DOHH2 (cell line): ENCODE data around the gene SUPT7L.

Experiments
- CTCF ChIP-seq: fragments of 200-600 bp; sonication (generic); IDR thresholded peaks from one replicate; pipeline ENCODE4 v1.5.1; 2014; ENCODE audit warnings: antibody characterized with exemption, mild to moderate bottlenecking, low read depth, low read length; ENCODE audit not compliant: poor library complexity, severe bottlenecking
- EZH2phosphoT487 ChIP-seq: fragments of 200-600 bp; sonication (generic); IDR thresholded peaks from 2 replicates; pipeline ENCODE4 v1.6.1; 2017; ENCODE audit warnings: borderline replicate concordance, mild to moderate bottlenecking, antibody characterized with exemption, low read length, moderate library complexity, mixed read lengths

GRCh38 chr2:27705851-27706622 is 42.6 kb upstream of the SUPT7L start:
- TF ChIP-seq CTCF (no peak), EZH2phosphoT487 (no peak)
